GM23248 (cell line): ENCODE data around the gene IFNGR1. TPM values are rescaled to one million over a fixed set of nuclear protein-coding genes. Genes with fewer than 3 reads are reported as not detected.

ENCODE experiments used
- DNase-seq: peaks from one replicate; pipeline ENCODE4 v3.0.0-alpha.2; 2015
- H2AFZ ChIP-seq: fragments of 200-600 bp; sonication (generic); 2 replicates; pipeline ENCODE4 v1.6.1; 2016; ENCODE audit warnings: antibody characterized with exemption
- H3F3A ChIP-seq: fragments of 200-600 bp; sonication (generic); 2 replicates; pipeline ENCODE4 v1.6.1; 2016; ENCODE audit warnings: mild to moderate bottlenecking, antibody characterized with exemption, mixed run types; ENCODE audit not compliant: insufficient read depth
- H3K27ac ChIP-seq: fragments of 200-600 bp; sonication (generic); 2 replicates; pipeline ENCODE4 v1.5.1; 2016; ENCODE audit warnings: mild to moderate bottlenecking
- H3K27me3 ChIP-seq: fragments of 200-600 bp; sonication (generic); replicated peaks from 2 replicates; pipeline ENCODE4 v1.6.1; 2016; ENCODE audit warnings: mild to moderate bottlenecking; ENCODE audit not compliant: insufficient read depth
- H3K36me3 ChIP-seq: fragments of 200-600 bp; sonication (generic); 2 replicates; pipeline ENCODE4 v1.6.1; 2016; ENCODE audit warnings: low read depth, mild to moderate bottlenecking
- H3K4me1 ChIP-seq: fragments of 200-600 bp; sonication (generic); 2 replicates; pipeline ENCODE4 v1.6.1; 2016; ENCODE audit warnings: mild to moderate bottlenecking; ENCODE audit not compliant: insufficient read depth
- H3K4me2 ChIP-seq: fragments of 200-600 bp; sonication (generic); one replicate; pipeline ENCODE4 v1.6.1; 2016; ENCODE audit warnings: mild to moderate bottlenecking; ENCODE audit not compliant: unreplicated experiment
- H3K4me3 ChIP-seq: fragments of 200-600 bp; sonication (generic); 2 replicates; pipeline ENCODE4 v1.5.1; 2016; ENCODE audit warnings: mild to moderate bottlenecking
- H3K79me2 ChIP-seq: fragments of 200-600 bp; sonication (generic); 2 replicates; pipeline ENCODE4 v1.6.1; 2016; ENCODE audit warnings: mild to moderate bottlenecking; ENCODE audit not compliant: insufficient read depth
- H3K9ac ChIP-seq: fragments of 200-600 bp; sonication (generic); 2 replicates; pipeline ENCODE4 v1.6.1; 2016; ENCODE audit warnings: mild to moderate bottlenecking
- H3K9me2 ChIP-seq: fragments of 200-600 bp; sonication (generic); 2 replicates; pipeline ENCODE4 v1.6.1; 2016; ENCODE audit warnings: mixed run types, mild to moderate bottlenecking, moderate library complexity; ENCODE audit not compliant: insufficient read depth
- H3K9me3 ChIP-seq: fragments of 200-600 bp; sonication (generic); one replicate; pipeline ENCODE4 v1.6.1; 2017; ENCODE audit warnings: low read depth
- H4K20me1 ChIP-seq: fragments of 200-600 bp; sonication (generic); 2 replicates; pipeline ENCODE4 v1.6.0; 2016; ENCODE audit not compliant: insufficient read depth
- EZH2 ChIP-seq: fragments of 200-600 bp; sonication (generic); IDR thresholded peaks from 2 replicates; pipeline ENCODE4 v1.6.1; 2018; ENCODE audit warnings: antibody characterized with exemption, mild to moderate bottlenecking; ENCODE audit not compliant: insufficient read depth, poor library complexity, severe bottlenecking
- EZH2phosphoT487 ChIP-seq: fragments of 200-600 bp; sonication (generic); IDR thresholded peaks from 2 replicates; pipeline ENCODE4 v1.6.1; 2018; ENCODE audit warnings: antibody characterized with exemption, moderate library complexity, mild to moderate bottlenecking, low read depth; ENCODE audit not compliant: insufficient read depth
- WGBS, 2 experiments: methylation state at CpG; one replicate each; pipeline ENCODE4 v1.1.6; 2015 to 2017; ENCODE audit warnings: low lambda C conversion rate in 2 of 2, low coverage in 1 of 2; ENCODE audit errors: missing lambda C conversion rate in 2 of 2; 5-methylcytosine and 5-hydroxymethylcytosine counted together
- in situ Hi-C: fragments of 300-500 bp; cut with MboI; formaldehyde crosslinking; loops from 2 replicates; pipeline ENCODE4 v1.15.0; 2020
- polyA plus RNA-seq: library from polyadenylated mRNA; unstranded; fragments of >200 nt; fragmentation: Nextera tagmentation; extraction: Ambion mirVana; gene quantifications from 2 replicates; pipeline ENCODE4 v1.2.1, GENCODE V29; 2016
- total RNA-seq: library from RNA; depleted of rRNA; stranded (reverse); fragments of >200 nt; shearing (Covaris generic); gene quantifications from 2 replicates; pipeline ENCODE4 v1.2.3, GENCODE V29; 2014

The IFNGR1 gene
- total and polyA plus RNA-seq, 2 experiments from 2014 or later, result 58.8 to 61.6 TPM

GRCh38 chr6:137229075-137229759 is 10.0 kb upstream of the IFNGR1 start:
- no peak overlapping the region for H2AFZ ChIP-seq
- H3K27ac ChIP-seq, result no peak overlapping the region

GRCh38 chr6:137227871-137228302 is 8.7 kb upstream of the IFNGR1 start:
- in situ Hi-C loops, result no loop called here
- no peaks in the 10 kb centered on the region for H4K20me1 ChIP-seq
- no peaks in the 10 kb centered on the region for H3K36me3 ChIP-seq

More at GRCh38 chr6:137229075-137229759, 10.0 kb upstream of the IFNGR1 start:
- Histone ChIP-seq H3K4me1 (peaks cover 11% of the 10 kb centered on the region), H3K4me3 (no peak overlapping the region), H3K27me3 (no peaks in the 10 kb centered on the region), H4K20me1 (no peaks in the 10 kb centered on the region), H3K4me2 (no peak overlapping the region), H3K9ac (no peak overlapping the region), H3K79me2 (no peaks in the 10 kb centered on the region), H3K9me3 (no peaks in the 10 kb centered on the region), H3K9me2 (no peaks in the 10 kb centered on the region), H3F3A (0 out of 2 replicates have a peak, but pooled peaks cover 9% of the 10 kb centered on the region), H3K36me3 (no peaks in the 10 kb centered on the region)
- DNase-seq, result no peak
- TF ChIP-seq EZH2phosphoT487, result no peak
- no peak for TF ChIP-seq EZH2
- 52 to 56% methylated on average over 3 of the region's 3 CpGs for whole genome bisulfite sequencing, 2 experiments
- in situ Hi-C loops, result no loop called here

GRCh38 chr6:137226697-137227096 is 7.5 kb upstream of the IFNGR1 start:
- no peak overlapping the region for H2AFZ ChIP-seq
- H3K4me2 ChIP-seq, result no peak overlapping the region
- DNase-seq, result no peak
- H3K36me3 ChIP-seq, result no peaks in the 10 kb centered on the region
- H3K4me1 ChIP-seq, result no peaks in the 10 kb centered on the region
- H3K27ac ChIP-seq, result no peak overlapping the region
- no peaks in the 10 kb centered on the region for H3K9me2 ChIP-seq
- no peaks in the 10 kb centered on the region for H3K79me2 ChIP-seq
- no peaks in the 10 kb centered on the region for H3K27me3 ChIP-seq
- H3F3A ChIP-seq, result no peaks in the 10 kb centered on the region
- H3K9me3 ChIP-seq, result no peaks in the 10 kb centered on the region
- H3K9ac ChIP-seq, result no peak overlapping the region
- WGBS, 2 experiments, result 90 to 92% methylated on average over 4 of the region's 4 CpGs
- in situ Hi-C loops, result no loop called here
- H4K20me1 ChIP-seq, result no peaks in the 10 kb centered on the region
- no peak for TF ChIP-seq EZH2phosphoT487
- no peak for TF ChIP-seq EZH2
- H3K4me3 ChIP-seq, result no peak overlapping the region

More at GRCh38 chr6:137227871-137228302, 8.7 kb upstream of the IFNGR1 start:
- no peak overlapping the region for H3K4me3 ChIP-seq
- H3K27ac ChIP-seq, result no peak overlapping the region
- no peaks in the 10 kb centered on the region for H3K4me1 ChIP-seq
- H3K9me3 ChIP-seq, result no peaks in the 10 kb centered on the region
- no peak for DNase-seq
- WGBS, 2 experiments, result 30 to 31% methylated on average over 4 of the region's 4 CpGs
- H2AFZ ChIP-seq, result no peak overlapping the region
- no peaks in the 10 kb centered on the region for H3K27me3 ChIP-seq
- H3K79me2 ChIP-seq, result no peaks in the 10 kb centered on the region
- no peaks in the 10 kb centered on the region for H3K9me2 ChIP-seq
- no peak overlapping the region for H3K9ac ChIP-seq
- TF ChIP-seq EZH2phosphoT487 (no peak), EZH2 (no peak)
- H3K4me2 ChIP-seq, result no peak overlapping the region
- no peaks in the 10 kb centered on the region for H3F3A ChIP-seq

- Histone ChIP-seq H3K27ac (no peak overlapping the region), H3K4me1 (peaks cover under 1% of the 10 kb centered on the region), H3K79me2 (no peaks in the 10 kb centered on the region), H3K4me3 (no peak overlapping the region), H3K36me3 (no peaks in the 10 kb centered on the region), H3K9me2 (no peaks in the 10 kb centered on the region), H4K20me1 (no peaks in the 10 kb centered on the region), H3K9ac (no peak overlapping the region), H3K4me2 (no peak overlapping the region), H2AFZ (no peak overlapping the region), H3K27me3 (no peaks in the 10 kb centered on the region), H3F3A (no peaks in the 10 kb centered on the region), H3K9me3 (no peaks in the 10 kb centered on the region)
- in situ Hi-C loops, result no loop called here
- no peak for DNase-seq
- TF ChIP-seq EZH2phosphoT487, result no peak
- no peak for TF ChIP-seq EZH2
- 91 to 100% methylated on average over 2 of the region's 2 CpGs for WGBS, 2 experiments
These were observed 5.6 kb upstream of the IFNGR1 start for GRCh38 chr6:137224799-137225198.
